H1 (cell line): Measurements from ENCODE around the gene SIX3. TPM values are rescaled to one million over a fixed set of nuclear protein-coding genes. Genes with fewer than 3 reads are reported as not detected.

Experiments used
- CTCF ChIA-PET: fragments of 300-600 bp; sonication (Branson Sonifier 250); formaldehyde crosslinking; loops from one replicate; lab custom pipeline; 2021; ENCODE audit not compliant: partially characterized antibody; lab: Charles Lee
- POLR2A ChIA-PET: fragments of 300-600 bp; sonication (Branson Sonifier 250); formaldehyde crosslinking; loops from one replicate; lab custom pipeline; 2021; ENCODE audit warnings: inconsistent platforms; ENCODE audit not compliant: partially characterized antibody; lab: Charles Lee
- DNase-seq, 2 experiments: peaks; one replicate each; pipeline versions ENCODE4 v3.0.0 to v3.0.0-alpha.2; 2010 to 2022; ENCODE audit warnings: low spot score in 2 of 2, low read depth in 1 of 2, mixed read lengths in 1 of 2
- FAIRE-seq: peaks from 2 replicates; lab custom pipeline; 2011; peaks lifted over from hg19 to GRCh38; lab: Jason Lieb, UNC
- H2AFZ ChIP-seq: 2 replicates; pipeline ENCODE4 v1.8.1; 2012; ENCODE audit warnings: low read length, inconsistent platforms
- H2AK5ac ChIP-seq: 2 replicates; pipeline ENCODE4 v1.6.1; 2013; ENCODE audit warnings: low read depth, low read length
- H2BK120ac ChIP-seq: replicated peaks from 2 replicates; pipeline ENCODE3; 2013; ENCODE audit warnings: low read depth, low read length, inconsistent platforms
- H2BK12ac ChIP-seq: 2 replicates; pipeline ENCODE4 v1.6.1; 2013; ENCODE audit warnings: low read depth, low read length
- H2BK15ac ChIP-seq: 2 replicates; pipeline ENCODE4 v1.6.1; 2013; ENCODE audit warnings: low read length
- H2BK20ac ChIP-seq: 2 replicates; pipeline ENCODE4 v1.6.1; 2013; ENCODE audit warnings: low read length
- H2BK5ac ChIP-seq: 2 replicates; pipeline ENCODE4 v1.6.1; 2013; ENCODE audit warnings: low read depth, low read length
- H3K14ac ChIP-seq: 2 replicates; pipeline ENCODE4 v1.6.1; 2013; ENCODE audit warnings: inconsistent platforms; ENCODE audit not compliant: insufficient read length
- H3K18ac ChIP-seq: 2 replicates; pipeline ENCODE4 v1.6.1; 2013; ENCODE audit warnings: low read length; ENCODE audit errors: extremely low read depth
- H3K23ac ChIP-seq: 2 replicates; pipeline ENCODE4 v1.6.1; 2013; ENCODE audit warnings: inconsistent platforms; ENCODE audit not compliant: insufficient read length
- H3K23me2 ChIP-seq: 2 replicates; pipeline ENCODE4 v1.6.1; 2013; ENCODE audit warnings: low read depth, low read length
- H3K27ac ChIP-seq: 2 replicates; pipeline ENCODE4 v1.6.1; 2011; ENCODE audit warnings: low read depth, low read length, inconsistent platforms
- H3K27me3 ChIP-seq, 4 experiments: replicated peaks in 1 of 4; 1 replicate in 1 of 4; 2 replicates in 3 of 4; pipeline versions ENCODE4 v1.6.1 to v1.8.1; 2011 to 2013; ENCODE audit warnings: low read length in 3 of 4, mild to moderate bottlenecking in 3 of 4, inconsistent platforms in 2 of 4, mixed read lengths in 2 of 4, moderate library complexity in 1 of 4; ENCODE audit not compliant: control insufficient read depth in 3 of 4, insufficient read depth in 3 of 4; ENCODE audit errors: extremely low read depth in 1 of 4
- H3K36me3 ChIP-seq, 4 experiments: 2 replicates each; pipeline versions ENCODE4 v1.6.1 to v1.8.1; 2011 to 2013; ENCODE audit warnings: mild to moderate bottlenecking in 4 of 4, low read length in 3 of 4, moderate library complexity in 2 of 4, control low read depth in 1 of 4, inconsistent platforms in 1 of 4; ENCODE audit not compliant: insufficient read depth in 4 of 4, control insufficient read depth in 2 of 4
- H3K4ac ChIP-seq: replicated peaks from 2 replicates; pipeline ENCODE3; 2013; ENCODE audit warnings: low read length, low read depth, mixed read lengths, inconsistent platforms; ENCODE audit not compliant: insufficient read length
- H3K4me1 ChIP-seq, 4 experiments: replicated peaks in 1 of 4; 1 replicate in 1 of 4; 2 replicates in 3 of 4; pipeline versions ENCODE4 v1.6.1 to v1.8.1; 2011 to 2013; ENCODE audit warnings: low read length in 3 of 4, inconsistent platforms in 2 of 4, mixed read lengths in 1 of 4; ENCODE audit not compliant: insufficient read depth in 4 of 4, control insufficient read depth in 3 of 4
- H3K4me2 ChIP-seq, 2 experiments: 2 replicates each; pipeline versions ENCODE4 v1.6.1 to v1.8.1; 2011 to 2013; ENCODE audit warnings: low read depth in 2 of 2, low read length in 2 of 2, control low read depth in 1 of 2, inconsistent platforms in 1 of 2, mild to moderate bottlenecking in 1 of 2; ENCODE audit not compliant: insufficient read depth in 1 of 2
- H3K4me3 ChIP-seq, 4 experiments: fragments of 200-600, 300-600 bp in 1 of 4; sonication (generic), shearing (Covaris generic), sonication (Bioruptor Twin) in 1 of 4; 2 replicates each; pipeline versions ENCODE4 v1.5.1 to v1.8.1; 2011 to 2016; ENCODE audit warnings: low read length in 4 of 4, low read depth in 3 of 4, control low read depth in 2 of 4, inconsistent platforms in 2 of 4, mild to moderate bottlenecking in 2 of 4, mixed read lengths in 1 of 4, moderate library complexity in 1 of 4; ENCODE audit not compliant: insufficient read depth in 2 of 4; ENCODE audit errors: extremely low read depth in 1 of 4
- H3K56ac ChIP-seq: replicated peaks from 2 replicates; pipeline ENCODE3; 2013; ENCODE audit warnings: low read depth, mild to moderate bottlenecking, mixed read lengths, low read length, inconsistent platforms; ENCODE audit not compliant: insufficient read length
- H3K79me1 ChIP-seq: 2 replicates; pipeline ENCODE4 v1.6.1; 2013; ENCODE audit warnings: low read depth, low read length, control low read depth
- H3K79me2 ChIP-seq, 2 experiments: 2 replicates each; pipeline versions ENCODE4 v1.6.1 to v1.8.1; 2012 to 2013; ENCODE audit warnings: low read length in 2 of 2, mild to moderate bottlenecking in 2 of 2, inconsistent platforms in 1 of 2; ENCODE audit not compliant: insufficient read depth in 2 of 2, control insufficient read depth in 1 of 2
- H3K9ac ChIP-seq, 4 experiments: replicated peaks in 1 of 4; 1 replicate in 1 of 4; 2 replicates in 3 of 4; pipeline versions ENCODE4 v1.6.1 to v1.8.1; 2011 to 2013; ENCODE audit warnings: low read depth in 3 of 4, low read length in 3 of 4, control low read depth in 2 of 4, mild to moderate bottlenecking in 2 of 4, moderate library complexity in 2 of 4, inconsistent platforms in 1 of 4; ENCODE audit errors: extremely low read depth in 1 of 4
- H3K9me3 ChIP-seq, 2 experiments: 2 replicates each; pipeline versions ENCODE4 v1.6.1 to v1.8.1; 2012 to 2013; ENCODE audit warnings: mild to moderate bottlenecking in 2 of 2, moderate library complexity in 2 of 2, control low read depth in 1 of 2, inconsistent platforms in 1 of 2, low read depth in 1 of 2, low read length in 1 of 2, mixed read lengths in 1 of 2; ENCODE audit not compliant: insufficient read depth in 2 of 2
- H4K20me1 ChIP-seq, 2 experiments: replicated peaks in 1 of 2; 2 replicates each; pipeline versions ENCODE3 to v1.8.1; 2011 to 2013; ENCODE audit warnings: inconsistent platforms in 2 of 2, low read length in 2 of 2, mild to moderate bottlenecking in 1 of 2; ENCODE audit not compliant: insufficient read depth in 2 of 2, control insufficient read depth in 1 of 2
- H4K5ac ChIP-seq: 2 replicates; pipeline ENCODE4 v1.6.1; 2013; ENCODE audit warnings: low read length, low read depth, mixed read lengths, inconsistent platforms; ENCODE audit not compliant: insufficient read length
- H4K8ac ChIP-seq: 2 replicates; pipeline ENCODE4 v1.8.0; 2013; ENCODE audit warnings: mild to moderate bottlenecking, moderate library complexity, low read length, inconsistent platforms; ENCODE audit not compliant: insufficient read depth; ENCODE audit errors: extremely low read depth
- H4K91ac ChIP-seq: replicated peaks from 2 replicates; pipeline ENCODE3; 2013; ENCODE audit warnings: low read length, mixed read lengths, inconsistent platforms; ENCODE audit not compliant: insufficient read length
- BACH1 ChIP-seq: IDR thresholded peaks from 2 replicates; pipeline ENCODE4 v1.6.1; 2012; ENCODE audit warnings: low read length, improper control_type of control experiment
- BRCA1 ChIP-seq: IDR thresholded peaks from 2 replicates; pipeline ENCODE4 v1.6.1; 2012; ENCODE audit warnings: low read depth, low read length, improper control_type of control experiment
- CEBPB ChIP-seq: IDR thresholded peaks from 2 replicates; pipeline ENCODE4 v1.6.1; 2012; ENCODE audit warnings: low read depth, low read length
- EGR1 ChIP-seq: IDR thresholded peaks from 2 replicates; pipeline ENCODE4 v1.6.1; 2011; ENCODE audit warnings: low read depth, low read length, borderline replicate concordance
- NANOG ChIP-seq: IDR thresholded peaks from 2 replicates; pipeline ENCODE4 v1.6.1; 2011; ENCODE audit warnings: low read length, low read depth, mild to moderate bottlenecking, inconsistent platforms; ENCODE audit not compliant: insufficient read depth, poor library complexity, severe bottlenecking
- RNF2 ChIP-seq: fragments of 200-900, 300-1000 bp; sonication (generic); IDR thresholded peaks from 2 replicates; pipeline ENCODE4 v1.7.1; 2016; ENCODE audit warnings: borderline replicate concordance, low read depth, mild to moderate bottlenecking, antibody characterized with exemption, low read length; ENCODE audit not compliant: poor library complexity, severe bottlenecking; ENCODE audit errors: missing control alignments
- SAP30 ChIP-seq: fragments of 300-600 bp; sonication (generic); IDR thresholded peaks from 2 replicates; pipeline ENCODE4 v1.7.1; 2012; ENCODE audit warnings: low read length, moderate library complexity, mild to moderate bottlenecking, inconsistent platforms; ENCODE audit not compliant: insufficient read depth, insufficient replicate concordance
- SIN3A ChIP-seq, 2 experiments: IDR thresholded peaks in 1 of 2; conservative IDR thresholded peaks in 1 of 2; 2 replicates each; pipeline ENCODE4 v1.6.1; 2011 to 2012; ENCODE audit warnings: low read length in 2 of 2, improper control_type of control experiment in 1 of 2, low read depth in 1 of 2, mild to moderate bottlenecking in 1 of 2
- SP2 ChIP-seq: IDR thresholded peaks from 2 replicates; pipeline ENCODE4 v1.6.1; 2012; ENCODE audit warnings: mild to moderate bottlenecking, low read length, inconsistent platforms
- SP4 ChIP-seq: IDR thresholded peaks from 2 replicates; pipeline ENCODE4 v1.6.1; 2012; ENCODE audit warnings: low read length, inconsistent platforms
- WGBS, 2 experiments: shearing (Covaris generic) in 1 of 2; methylation state at CpG; one replicate each; pipeline versions ENCODE4 v1.1.6 to v1.1.7; 2013 to 2015; ENCODE audit warnings: low lambda C conversion rate in 2 of 2, mixed read lengths in 2 of 2, inconsistent platforms in 1 of 2, low coverage in 1 of 2, missing lambda C conversion rate in 1 of 2; ENCODE audit not compliant: insufficient replicate concordance in 2 of 2, insufficient coverage in 1 of 2, insufficient read length in 1 of 2; ENCODE audit errors: extremely low coverage in 1 of 2, missing lambda C conversion rate in 1 of 2; 5-methylcytosine and 5-hydroxymethylcytosine counted together
- polyA plus RNA-seq, 7 experiments: library from polyadenylated mRNA; depleted of rRNA in 3 of 7; stranded (reverse) in 5 of 7; unstranded in 2 of 7; fragments of >200 nt in 5 of 7; fragments of 200-250 nt in 2 of 7; gene quantifications; 1 replicate in 5 of 7; 2 replicates in 1 of 7; 4 replicates in 1 of 7; pipeline versions ENCODE4 v1.2.1 to v1.2.3, GENCODE V29; 2011 to 2013; ENCODE audit warnings: missing spikeins in 2 of 7, mixed read lengths in 2 of 7
- total RNA-seq: library from RNA; stranded (reverse); fragmentation: NEBNext Ultra II Directional; extraction: Animal tissue kit (Norgen Biotek cat#: 25700); gene quantifications from 2 replicates; pipeline ENCODE4 v1.2.1, GENCODE V29; 2021

The SIX3 gene
- total and polyA plus RNA-seq, 2 of the 8 experiments (the other 6 are each of a cell fraction or from before 2014, with no cell fraction given): 0.02 to 0.19 TPM

GRCh38 chr2:44943693-44944101 lies 2.2 kb downstream of the SIX3 start:
- TF ChIP-seq NANOG (no peak), RNF2 (peak; percentile 24), BRCA1 (no peak), CEBPB (no peak), SP4 (no peak), SAP30 (no peak), SP2 (no peak), BACH1 (no peak), SIN3A (conservative IDR thresholded peaks at IDR 0.05 in 1 of 2, IDR thresholded peaks at IDR 0.05 in 1 of 2; ENCODE audit: low read depth in 1 of 2, low read length in 2 of 2) (0 out of 4 replicates have a peak, but pooled peaks of 1 of the 2 experiments have one; percentile 23), EGR1 (peak; percentile 12; the same call in 1 of the 2 replicates)
- Histone ChIP-seq H3K23ac (no peak overlapping the region), H2BK120ac (no peak overlapping the region), H2BK12ac (0 out of 2 replicates have a peak overlapping the region, but pooled peaks have one; percentile 94), H3K4me1 (peaks cover 6 to 63% (median 43%) of the 10 kb centered on the region in 4 experiments), H3K36me3 (peaks cover 0 to 6% (median 0%) of the 10 kb centered on the region in 4 experiments; a peak in 2 of 8 replicates), H3K9ac (no peak overlapping the region; a peak in 1 of 7 replicates), H3K18ac (peak overlapping the region; percentile 40; the same call in 1 of the 2 replicates), H2BK20ac (peak overlapping the region; percentile 55; the same call in 1 of the 2 replicates), H3K4ac (no peak overlapping the region), H3K27me3 (peaks cover 69 to 100% (median 92%) of the 10 kb centered on the region in 4 experiments), H4K8ac (peak overlapping the region; percentile 73; the same call in 1 of the 2 replicates), H3K9me3 (no peaks in the 10 kb centered on the region), H3K79me1 (no peaks in the 10 kb centered on the region), H3K14ac (no peak overlapping the region), H4K20me1 (peaks cover 2 to 9% of the 10 kb centered on the region in 2 experiments), H3K79me2 (no peaks in the 10 kb centered on the region), H3K4me2 (peak overlapping the region; percentile 78 to 89), H3K23me2 (peaks cover 3% of the 10 kb centered on the region), H2AFZ (no peak overlapping the region), H4K91ac (no peak overlapping the region), H3K56ac (no peak overlapping the region), H4K5ac (no peak overlapping the region), H2AK5ac (peak overlapping the region; percentile 88; the same call in 1 of the 2 replicates), H2BK5ac (0 out of 2 replicates have a peak overlapping the region, but pooled peaks have one; percentile 27), H3K4me3 (peak overlapping the region; percentile 39 to 58 (median 48)), H2BK15ac (peak overlapping the region; percentile 4; the same call in 1 of the 2 replicates), H3K27ac (no peak overlapping the region)
- POLR2A ChIA-PET: interaction anchor here (0.7 to 2.6 kb wide), 5 partner anchors 8 to 141 kb away, joined by 3 to 9 read pairs (median 3); partner anchors contain the start of gene SIX2
- FAIRE-seq (no peak), DNase-seq (no peak)
- CTCF ChIA-PET: interaction anchor here (0.5 to 1.9 kb wide), 7 partner anchors 9 to 61 kb away, joined by 3 to 10 read pairs (median 4); no protein-coding TSS in a partner anchor
- 3% methylated on average over 10 of the region's 10 CpGs; no CpG with 5 or more reads in 1 of the 2 experiments for WGBS, 2 experiments
